Measurements from ENCODE around the gene CDC14A. TPM values are rescaled to one million over a fixed set of nuclear protein-coding genes. Genes with fewer than 3 reads are reported as not detected.

The CDC14A gene
- total RNA-seq, 2 experiments from 2014 or later = 4.9 to 7.2 TPM

GRCh38 chr1:100304227-100304626, 48.1 kb upstream of the CDC14A start:
- Histone ChIP-seq H2AFZ (ENCODE audit: low read length) (no peak overlapping the region), H3K4me3 (ENCODE audit: low read depth, low read length, poor library complexity, severe bottlenecking) (no peak overlapping the region), H4K20me1 (ENCODE audit: insufficient read depth, low read length) (no peaks in the 10 kb centered on the region), H3K9me2 (ENCODE audit: insufficient read depth, low read length) (no peaks in the 10 kb centered on the region), H3K4me1 (ENCODE audit: insufficient read depth, low read length, poor library complexity, severe bottlenecking) (no peaks in the 10 kb centered on the region), H3K9me3 (ENCODE audit: low read length) (no peaks in the 10 kb centered on the region), H3K79me2 (ENCODE audit: insufficient read depth, low read depth, low read length) (no peaks in the 10 kb centered on the region), H3K36me3 (ENCODE audit: insufficient read depth, low read length) (no peaks in the 10 kb centered on the region), H3K27ac (ENCODE audit: low read depth, low read length, poor library complexity, severe bottlenecking) (no peak overlapping the region), H3K4me2 (ENCODE audit: low read length) (no peak overlapping the region)
- no peak for DNase-seq (ENCODE audit: low spot score)
- BruUV-seq (replicated peaks) = no TSS peak
- TF ChIP-seq EZH2phosphoT487 (IDR thresholded peaks at IDR 0.05; ENCODE audit: borderline replicate concordance, low read depth, low read length) (no peak), CTCF (conservative IDR thresholded peaks at IDR 0.05; ENCODE audit: low read length) (no peak)
- intact Hi-C loops (cut with micrococcal nuclease; ENCODE audit: unreplicated experiment) = no loop called here
- ChIA-PET POLR2A (no interaction called here), CTCF (ENCODE audit: unreplicated experiment) (no interaction called here)

- no peak overlapping the region for H3K4me2 ChIP-seq (ENCODE audit: low read length)
- POLR2A ChIA-PET = no interaction called here
- no peak overlapping the region for H3K27ac ChIP-seq (ENCODE audit: low read depth, low read length, poor library complexity, severe bottlenecking)
- H3K4me1 ChIP-seq (ENCODE audit: insufficient read depth, low read length, poor library complexity, severe bottlenecking) = no peaks in the 10 kb centered on the region
- H3K9me2 ChIP-seq (ENCODE audit: insufficient read depth, low read length) = no peaks in the 10 kb centered on the region
- no peaks in the 10 kb centered on the region for H3K79me2 ChIP-seq (ENCODE audit: insufficient read depth, low read depth, low read length)
- 0 out of 2 replicates have a peak, but pooled peaks cover 5% of the 10 kb centered on the region for H3K9me3 ChIP-seq (ENCODE audit: low read length)
- intact Hi-C loops (cut with micrococcal nuclease; ENCODE audit: unreplicated experiment) = no loop called here
- CTCF ChIA-PET (ENCODE audit: unreplicated experiment) = no interaction called here
- no peak for DNase-seq (ENCODE audit: low spot score)
- H4K20me1 ChIP-seq (ENCODE audit: insufficient read depth, low read length) = no peaks in the 10 kb centered on the region
- no peak overlapping the region for H3K4me3 ChIP-seq (ENCODE audit: low read depth, low read length, poor library complexity, severe bottlenecking)
- H2AFZ ChIP-seq (ENCODE audit: low read length) = no peak overlapping the region
- no TSS peak for BruUV-seq (replicated peaks)
- TF ChIP-seq CTCF (conservative IDR thresholded peaks at IDR 0.05; ENCODE audit: low read length) = no peak
- TF ChIP-seq EZH2phosphoT487 (IDR thresholded peaks at IDR 0.05; ENCODE audit: borderline replicate concordance, low read depth, low read length) = no peak
- no peaks in the 10 kb centered on the region for H3K36me3 ChIP-seq (ENCODE audit: insufficient read depth, low read length)
These were observed 47.4 kb upstream of the CDC14A start for GRCh38 chr1:100304921-100305320.

- Histone ChIP-seq H3K4me3 (ENCODE audit: low read depth, low read length, poor library complexity, severe bottlenecking) (no peak overlapping the region), H3K79me2 (ENCODE audit: insufficient read depth, low read depth, low read length) (no peaks in the 10 kb centered on the region), H3K9me3 (ENCODE audit: low read length) (0 out of 2 replicates have a peak, but pooled peaks cover 9% of the 10 kb centered on the region), H3K4me2 (ENCODE audit: low read length) (no peak overlapping the region), H3K36me3 (ENCODE audit: insufficient read depth, low read length) (no peaks in the 10 kb centered on the region), H4K20me1 (ENCODE audit: insufficient read depth, low read length) (no peaks in the 10 kb centered on the region), H3K9me2 (ENCODE audit: insufficient read depth, low read length) (no peaks in the 10 kb centered on the region), H3K27ac (ENCODE audit: low read depth, low read length, poor library complexity, severe bottlenecking) (no peak overlapping the region), H3K4me1 (ENCODE audit: insufficient read depth, low read length, poor library complexity, severe bottlenecking) (no peaks in the 10 kb centered on the region), H2AFZ (ENCODE audit: low read length) (no peak overlapping the region)
- CTCF ChIA-PET (ENCODE audit: unreplicated experiment) = no interaction called here
- BruUV-seq (replicated peaks) = no TSS peak
- POLR2A ChIA-PET = no interaction called here
- TF ChIP-seq EZH2phosphoT487 (IDR thresholded peaks at IDR 0.05; ENCODE audit: borderline replicate concordance, low read depth, low read length) = no peak
- no peak for TF ChIP-seq CTCF (conservative IDR thresholded peaks at IDR 0.05; ENCODE audit: low read length)
- DNase-seq (ENCODE audit: low spot score) = no peak
- intact Hi-C loops (cut with micrococcal nuclease; ENCODE audit: unreplicated experiment) = no loop called here
These were observed 46.4 kb upstream of the CDC14A start for GRCh38 chr1:100305954-100306353.
